DMS153 treated with DMSO at 0.1 percent for 48 hours (cell line): Measurements from ENCODE around the gene BRI3BP.
"Not testable (repeated sequence)": the region's sequence is repeated elsewhere in the genome, so short reads cannot be mapped to it uniquely, and the experiment has no call there.

Experiments
- DNase-seq: peaks from one replicate; lab custom pipeline; 2025; ENCODE audit not compliant: unreplicated experiment; lab: John Stamatoyannopoulos, UW

Gene BRI3BP

GRCh38 chr12:124971603-124972002, 21.8 kb upstream of the BRI3BP start:
- DNase-seq: no peak

GRCh38 chr12:124972211-124972610, 21.2 kb upstream of the BRI3BP start:
- DNase-seq: no peak

GRCh38 chr12:124975276-124975675, 18.2 kb upstream of the BRI3BP start:
- no peak for DNase-seq

DNA sequence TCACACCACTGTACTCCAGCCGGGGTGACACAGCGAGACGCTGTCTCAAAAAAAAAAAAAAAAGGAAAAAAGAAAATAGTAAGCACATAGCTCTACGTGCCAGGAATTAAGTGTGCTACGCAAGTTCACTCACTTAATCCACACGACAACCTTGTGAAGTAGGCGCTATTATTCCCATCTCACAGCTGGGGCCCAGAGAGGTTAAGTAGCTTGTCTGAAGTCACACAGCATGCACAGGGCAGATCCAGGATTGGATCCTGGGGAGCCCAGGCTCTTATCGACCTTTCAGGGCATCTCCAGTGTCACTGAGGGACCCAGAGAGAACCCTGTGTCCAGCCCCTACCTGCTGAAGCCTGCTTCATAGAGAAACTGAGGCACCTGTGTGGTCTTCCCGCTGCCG, 16.4 kb upstream of the BRI3BP start:
- DNase-seq: no peak

DNA sequence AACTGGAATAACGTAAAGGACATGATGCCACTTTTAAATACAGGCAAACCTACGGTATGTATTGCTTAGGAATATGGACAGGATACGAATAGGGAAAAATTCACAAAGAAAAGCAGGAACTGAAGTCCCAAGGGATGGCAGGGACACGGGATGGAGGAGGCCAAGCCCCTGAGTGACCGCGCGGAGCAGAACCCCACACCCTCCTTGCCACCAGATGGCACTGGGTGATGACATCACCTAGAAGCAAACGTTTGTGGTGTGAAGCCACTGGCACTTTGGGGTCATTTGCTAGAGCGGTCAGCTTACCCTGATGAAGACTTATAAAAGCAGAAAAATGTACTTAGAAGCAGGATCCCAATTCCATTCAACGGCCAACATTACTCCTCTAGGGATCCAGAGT, 13.9 kb upstream of the BRI3BP start:
- DNase-seq: no peak

- no peak for DNase-seq
Observed at GRCh38 chr12:124980098-124980892, 13.2 kb upstream of the BRI3BP start.

GRCh38 chr12:124986876-124987275, 6.6 kb upstream of the BRI3BP start:
- DNase-seq: not testable (repeated sequence)

GRCh38 chr12:124992874-124993625, 395 bp upstream of the BRI3BP start:
- peak; percentile 92 for DNase-seq

- DNase-seq: no peak
Observed at GRCh38 chr12:124994437-124994975, 1.1 kb downstream of the BRI3BP start.

- no peak for DNase-seq
Observed at GRCh38 chr12:124995200-124995961, 1.9 kb downstream of the BRI3BP start.

DNA sequence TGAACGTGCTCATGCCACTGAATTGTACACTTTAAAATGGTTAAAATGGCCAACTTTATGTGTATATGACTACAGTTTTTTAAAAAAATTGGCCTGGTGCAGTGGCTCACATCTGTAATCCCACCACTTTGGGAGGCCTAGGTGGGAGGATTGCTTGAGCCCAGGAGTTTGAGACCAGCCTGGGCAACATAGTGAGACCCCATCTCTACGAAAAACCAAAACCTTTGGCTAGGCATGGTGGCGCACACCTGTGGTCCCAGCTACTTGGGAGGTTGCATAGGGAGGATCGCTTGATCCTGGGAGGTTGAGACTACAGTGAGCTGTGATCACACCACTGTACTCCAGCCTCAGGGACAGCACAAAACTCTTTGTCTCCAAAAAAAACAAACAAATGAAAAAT, 5.3 kb downstream of the BRI3BP start:
- no peak for DNase-seq

DNA sequence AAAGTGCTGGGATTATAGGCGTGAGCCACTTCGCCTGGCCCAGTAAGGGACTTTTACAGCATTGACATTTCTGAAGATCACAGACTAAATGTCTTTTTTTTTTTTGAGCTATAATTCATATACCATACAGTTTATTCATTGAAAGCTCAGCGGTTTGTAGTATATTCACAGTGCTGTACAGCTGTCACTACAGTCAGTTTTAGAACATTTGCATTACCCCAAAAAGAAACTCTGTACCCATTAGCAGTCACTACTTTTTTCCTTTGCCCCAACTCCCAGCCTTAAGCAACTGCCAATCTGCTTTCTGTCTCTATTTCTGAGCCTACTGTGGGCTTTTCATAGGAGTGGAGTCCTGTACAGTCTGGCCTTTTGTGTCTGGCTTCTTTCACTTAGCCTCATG, 8.2 kb downstream of the BRI3BP start:
- DNase-seq: no peak

GRCh38 chr12:125003021-125003420, 9.6 kb downstream of the BRI3BP start:
- DNase-seq: no peak

DNA sequence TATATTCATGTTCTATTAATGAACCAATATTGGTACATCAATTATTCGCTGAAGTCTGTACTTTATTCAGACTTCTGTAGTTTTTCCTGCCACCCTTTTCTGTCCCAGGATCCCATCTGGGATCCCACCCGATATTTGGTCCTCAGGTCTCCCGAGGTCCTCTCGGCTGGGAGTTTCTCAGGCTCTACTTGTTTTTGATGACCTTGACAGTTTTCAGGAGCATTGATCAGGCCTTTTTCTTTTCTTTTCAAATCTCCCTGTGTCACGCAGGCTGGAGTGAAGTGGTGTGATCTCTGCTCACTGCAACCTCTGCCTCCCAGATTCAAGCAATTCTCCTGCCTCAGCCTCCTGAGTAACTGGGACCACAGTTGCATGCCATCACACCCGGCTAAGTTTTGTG, 11.2 kb downstream of the BRI3BP start:
- no peak for DNase-seq

DNA sequence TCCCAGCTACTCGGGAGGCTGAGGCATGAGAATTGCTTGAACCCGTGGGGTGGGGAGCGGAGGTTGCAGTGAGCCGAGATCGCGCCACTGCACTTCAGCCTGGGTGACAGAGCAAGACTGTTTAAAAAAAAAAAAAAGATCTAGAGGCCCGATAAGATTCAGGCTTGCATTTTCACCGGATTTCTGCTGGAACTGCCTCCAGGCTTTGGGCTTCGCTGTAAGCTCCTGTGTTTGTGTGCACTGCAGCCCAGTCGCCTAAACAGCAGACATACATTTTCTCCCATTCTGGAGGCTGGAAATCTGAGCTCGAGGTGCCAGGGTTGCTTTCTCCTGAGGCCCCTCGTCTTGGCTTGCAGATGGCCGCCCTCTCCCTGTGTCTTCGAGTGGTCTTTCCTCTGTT, 12.2 kb downstream of the BRI3BP start:
- no peak for DNase-seq

GRCh38 chr12:125006365-125006764, 12.9 kb downstream of the BRI3BP start:
- no peak for DNase-seq

GRCh38 chr12:125013816-125014442, 20.5 kb downstream of the BRI3BP start:
- no peak for DNase-seq

DNA sequence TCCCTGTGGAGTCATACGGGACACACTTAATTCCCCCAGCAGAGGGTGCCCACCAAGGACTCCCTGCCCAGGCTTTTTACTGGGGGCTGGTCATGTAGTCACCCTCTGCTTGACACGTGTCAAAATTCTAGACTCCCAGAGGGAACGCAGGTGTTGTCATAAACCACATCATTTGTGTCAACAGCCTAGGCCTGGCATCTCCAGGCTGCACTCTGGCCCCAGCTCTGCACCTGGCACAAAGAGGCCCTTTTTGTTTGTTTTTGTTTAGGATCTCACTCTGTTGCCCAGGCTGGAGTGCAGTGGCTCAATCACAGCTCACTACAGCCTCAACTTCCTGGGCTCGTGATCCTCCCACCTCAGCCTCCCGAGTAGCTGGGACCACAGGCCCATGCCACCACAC, 21.1 kb downstream of the BRI3BP start:
- no peak for DNase-seq

- peak; percentile 46 for DNase-seq
Observed at GRCh38 chr12:125015680-125016310, 22.4 kb downstream of the BRI3BP start.

DNA sequence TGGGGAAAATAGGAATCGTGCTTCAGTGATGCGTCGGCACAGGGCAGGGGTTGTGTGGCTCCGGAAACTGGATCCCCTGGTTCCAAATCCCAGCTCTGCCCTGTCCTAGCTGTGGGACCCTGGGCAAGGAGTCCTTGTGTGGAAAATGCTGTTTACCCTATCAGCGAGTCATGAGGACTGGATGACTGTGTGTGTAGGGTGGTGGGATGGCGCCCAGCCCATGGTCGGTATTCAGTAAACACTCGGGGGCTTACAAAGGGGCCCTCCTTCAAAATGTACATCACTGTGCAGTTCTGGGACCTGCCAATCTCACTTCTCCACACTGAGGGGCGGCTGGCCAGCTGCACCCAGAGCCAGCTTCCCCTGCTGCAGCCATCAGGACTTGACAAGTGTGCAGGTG, 24.4 kb downstream of the BRI3BP start:
- DNase-seq: no peak

- no peak for DNase-seq
Observed at GRCh38 chr12:125018356-125018755, 24.9 kb downstream of the BRI3BP start.
